Transverse colon (tissue), 4 donors: ENCODE measurements around the gene TRAIP.
"Not testable (repeated sequence)": the region's sequence is repeated elsewhere in the genome, so short reads cannot be mapped to it uniquely, and the experiment has no call there.

Experiments used
- CTCF ChIP-seq, 5 experiments: fragments of 200-600 bp in 3 of 5; fragments of 450-650 bp in 2 of 5; sonication (generic) in 3 of 5; IDR thresholded peaks; 1 replicate in 2 of 5; 2 replicates in 3 of 5; pipeline ENCODE4 v1.5.1; 2016 to 2017; ENCODE audit warnings: antibody characterized with exemption in 5 of 5, inconsistent platforms in 3 of 5, mild to moderate bottlenecking in 2 of 5, moderate library complexity in 1 of 5
- POLR2AphosphoS5 ChIP-seq, 3 donors: sonication (generic); formaldehyde crosslinking; IDR thresholded peaks; one replicate each; pipeline ENCODE4 v1.6.1; 2016; ENCODE audit warnings: antibody characterized with exemption in 3 of 3

DNA sequence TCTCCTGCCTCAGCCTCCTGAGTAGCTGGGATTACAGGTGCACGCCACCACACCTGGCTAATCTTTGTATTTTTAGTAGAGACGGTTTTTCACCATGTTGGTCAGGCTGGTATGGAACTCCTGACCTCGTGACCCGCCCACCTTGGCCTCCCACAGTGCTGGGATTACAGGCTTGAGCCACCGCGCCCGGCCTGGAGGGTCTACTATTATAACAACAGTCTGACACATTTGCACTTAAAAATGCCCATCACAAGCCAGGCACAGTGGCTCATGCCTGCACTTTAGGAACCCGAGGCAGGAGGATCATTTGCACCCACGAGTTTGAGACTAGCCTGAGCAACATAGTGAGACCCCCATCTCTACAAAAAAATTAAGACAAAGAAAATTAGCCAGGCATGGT, 74.1 kb downstream of the TRAIP start:
- not testable (repeated sequence) for TF ChIP-seq CTCF, POLR2AphosphoS5 (IDR thresholded peaks at IDR 0.05)
